SK-N-MC (cell line): ENCODE data around the gene SAPCD1.
"Not testable (repeated sequence)": the region's sequence is repeated elsewhere in the genome, so short reads cannot be mapped to it uniquely, and the experiment has no call there.

Experiments
- EZH2 ChIP-seq: fragments of 200-600 bp; sonication (generic); IDR thresholded peaks from one replicate; pipeline ENCODE4 v1.6.1; 2017; ENCODE audit warnings: antibody characterized with exemption
- POLR2AphosphoS5 ChIP-seq: IDR thresholded peaks from 2 replicates; pipeline ENCODE4 v1.6.1; 2012; ENCODE audit warnings: mild to moderate bottlenecking, low read depth, low read length, borderline replicate concordance

DNA sequence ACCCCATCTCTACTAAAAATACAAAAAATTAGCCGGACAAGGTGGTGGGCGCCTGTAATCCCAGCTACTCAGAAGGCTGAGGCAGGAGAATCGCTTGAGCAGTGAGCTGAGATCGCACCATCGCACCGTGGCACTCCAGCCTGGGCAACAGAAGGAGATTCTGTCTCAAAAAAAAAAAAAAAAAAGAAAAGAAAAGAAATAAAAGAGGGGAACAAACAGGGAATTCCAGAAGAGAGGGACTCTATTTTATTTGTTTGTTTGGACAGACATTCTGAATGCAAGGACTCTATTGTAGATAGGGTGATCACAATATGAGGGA lies 31.4 kb downstream of the SAPCD1 start:
- TF ChIP-seq POLR2AphosphoS5, EZH2: not testable (repeated sequence)
